Measurements from ENCODE around the gene BPIFB6.

The BPIFB6 gene

DNA sequence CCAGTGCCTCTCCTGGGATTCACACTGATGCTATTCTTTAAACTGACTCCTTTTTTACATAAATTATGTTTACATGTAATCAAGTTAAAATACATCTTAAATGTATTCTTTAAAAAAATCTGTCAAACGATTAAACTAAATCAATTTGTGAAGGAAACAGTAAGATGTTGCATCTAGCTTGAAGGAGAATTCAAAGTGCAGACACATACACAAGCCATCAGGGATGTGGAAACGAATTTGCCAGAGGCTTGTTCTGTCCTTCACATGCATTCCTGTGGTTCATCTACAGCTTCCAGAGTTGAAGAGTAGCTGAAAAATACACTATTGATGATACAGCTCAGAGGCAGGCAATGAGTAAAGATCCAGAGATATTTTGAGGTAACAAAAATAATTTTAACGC lies 15.0 kb downstream of the BPIFB6 start:
- TF ChIP-seq, protein P1, sequence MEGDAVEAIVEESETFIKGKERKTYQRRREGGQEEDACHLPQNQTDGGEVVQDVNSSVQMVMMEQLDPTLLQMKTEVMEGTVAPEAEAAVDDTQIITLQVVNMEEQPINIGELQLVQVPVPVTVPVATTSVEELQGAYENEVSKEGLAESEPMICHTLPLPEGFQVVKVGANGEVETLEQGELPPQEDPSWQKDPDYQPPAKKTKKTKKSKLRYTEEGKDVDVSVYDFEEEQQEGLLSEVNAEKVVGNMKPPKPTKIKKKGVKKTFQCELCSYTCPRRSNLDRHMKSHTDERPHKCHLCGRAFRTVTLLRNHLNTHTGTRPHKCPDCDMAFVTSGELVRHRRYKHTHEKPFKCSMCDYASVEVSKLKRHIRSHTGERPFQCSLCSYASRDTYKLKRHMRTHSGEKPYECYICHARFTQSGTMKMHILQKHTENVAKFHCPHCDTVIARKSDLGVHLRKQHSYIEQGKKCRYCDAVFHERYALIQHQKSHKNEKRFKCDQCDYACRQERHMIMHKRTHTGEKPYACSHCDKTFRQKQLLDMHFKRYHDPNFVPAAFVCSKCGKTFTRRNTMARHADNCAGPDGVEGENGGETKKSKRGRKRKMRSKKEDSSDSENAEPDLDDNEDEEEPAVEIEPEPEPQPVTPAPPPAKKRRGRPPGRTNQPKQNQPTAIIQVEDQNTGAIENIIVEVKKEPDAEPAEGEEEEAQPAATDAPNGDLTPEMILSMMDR (IDR thresholded peaks at IDR 0.05; ENCODE audit: low read depth, low read length, missing control alignments), result no peak
- H3K4me3 ChIP-seq (ENCODE audit: low read depth, low read length), result no peak overlapping the region
- in situ Hi-C loops (cut with HindIII; ENCODE audit: low sequenced_read_pairs), result no loop called here
- DNase-seq (ENCODE audit: low read depth), result no peak

DNA sequence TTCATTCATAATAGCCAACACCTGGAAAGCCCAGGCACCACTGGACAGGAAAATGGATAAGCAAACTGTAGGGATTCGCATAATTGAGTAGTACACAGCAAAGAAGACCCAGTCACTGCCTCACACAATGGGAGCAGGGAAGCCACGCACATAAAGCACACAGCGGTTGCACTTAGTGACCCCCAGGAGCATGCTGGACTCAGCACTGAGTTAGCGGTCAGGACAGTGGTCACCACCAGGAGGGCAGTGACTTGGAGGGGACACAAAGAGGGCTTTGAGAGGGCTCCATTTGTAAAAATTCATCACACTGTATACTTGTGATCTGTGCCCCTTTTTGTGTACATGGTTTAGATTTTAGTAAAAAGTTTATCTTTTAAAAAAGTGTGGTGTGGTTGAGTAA lies 19.9 kb downstream of the BPIFB6 start:
- in situ Hi-C loops (cut with HindIII; ENCODE audit: low sequenced_read_pairs), result no loop called here
- no peak overlapping the region for H3K4me3 ChIP-seq (ENCODE audit: low read depth, low read length)
- no peak for DNase-seq (ENCODE audit: low read depth)
- TF ChIP-seq, protein P1 (IDR thresholded peaks at IDR 0.05; ENCODE audit: low read depth, low read length, missing control alignments), result no peak

DNA sequence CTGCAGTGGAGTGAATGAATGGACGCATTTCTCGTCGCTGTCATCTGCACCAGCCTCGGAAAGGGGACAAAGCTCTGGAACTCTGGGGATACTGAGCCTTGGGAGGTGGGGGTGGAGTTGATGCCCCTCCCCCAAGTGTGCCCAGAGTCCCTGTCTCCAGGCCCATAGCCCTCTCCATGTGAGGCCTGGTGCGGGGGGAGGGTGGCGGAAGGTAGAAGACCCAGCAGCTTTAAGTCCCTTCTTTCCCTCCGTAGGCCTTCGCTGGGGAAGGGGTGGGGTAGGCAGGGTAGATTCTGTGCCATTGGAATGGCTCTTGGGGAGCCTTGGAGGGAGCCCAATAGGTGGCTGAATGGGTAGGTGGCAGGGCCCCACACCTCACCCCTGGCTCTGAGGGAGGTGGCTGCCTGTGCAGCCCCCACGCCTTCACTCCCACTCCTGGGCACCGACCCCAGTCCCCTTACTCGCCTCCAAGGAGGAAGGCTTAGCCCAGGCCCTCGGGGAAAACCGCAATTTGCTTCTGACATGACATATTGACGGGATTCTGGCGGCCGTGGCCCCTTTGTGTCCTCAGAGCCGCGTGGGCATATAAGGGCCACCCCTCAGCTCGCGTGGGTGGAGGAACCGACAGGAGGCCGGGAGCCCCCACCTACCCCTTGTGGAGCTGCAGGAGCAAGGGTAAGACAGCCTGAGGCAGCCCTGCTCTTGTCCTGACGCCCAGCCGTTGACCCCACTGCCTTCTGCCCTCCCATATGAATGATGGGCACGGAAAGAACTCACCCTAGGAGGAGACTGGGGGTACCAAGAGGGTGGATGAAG lies 22.1 kb downstream of the BPIFB6 start, which contains the start of gene BPIFB3:
BPIFB3 (plus strand) TSS at position 613 of the 816 bp plus-strand sequence. CDS start 1,533 bp downstream, outside the sequence.
- no peak within 1 kb of the TSS for H3K4me3 ChIP-seq (ENCODE audit: low read depth, low read length)
- in situ Hi-C loops (cut with HindIII; ENCODE audit: low sequenced_read_pairs), result no loop called here
- no peak for DNase-seq (ENCODE audit: low read depth)
- TF ChIP-seq, protein P1 (IDR thresholded peaks at IDR 0.05; ENCODE audit: low read depth, low read length, missing control alignments), result no peak

DNA sequence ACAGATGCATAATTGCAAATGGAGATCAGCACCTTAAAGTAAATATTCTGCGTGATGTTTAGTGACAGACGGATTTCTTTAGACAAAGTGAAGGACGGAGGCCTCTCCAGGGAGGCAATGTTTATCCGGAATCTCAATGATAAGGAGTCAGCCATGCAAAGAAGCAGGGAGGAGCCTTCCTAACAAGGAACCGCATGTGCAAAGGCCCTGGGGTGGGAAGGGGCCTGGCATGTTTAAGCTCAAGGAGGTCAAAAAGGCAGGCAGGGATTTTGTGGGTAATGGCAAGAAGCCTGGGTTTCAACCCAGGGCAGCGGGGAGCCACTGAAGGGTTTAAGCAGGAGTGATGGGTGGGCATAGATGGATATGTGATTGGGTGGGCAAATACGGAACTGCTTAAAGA lies 22.9 kb downstream of the BPIFB6 start:
- no peak overlapping the region for H3K4me3 ChIP-seq (ENCODE audit: low read depth, low read length)
- in situ Hi-C loops (cut with HindIII; ENCODE audit: low sequenced_read_pairs), result no loop called here
- TF ChIP-seq, protein P1 (IDR thresholded peaks at IDR 0.05; ENCODE audit: low read depth, low read length, missing control alignments), result no peak
- DNase-seq (ENCODE audit: low read depth), result no peak

DNA sequence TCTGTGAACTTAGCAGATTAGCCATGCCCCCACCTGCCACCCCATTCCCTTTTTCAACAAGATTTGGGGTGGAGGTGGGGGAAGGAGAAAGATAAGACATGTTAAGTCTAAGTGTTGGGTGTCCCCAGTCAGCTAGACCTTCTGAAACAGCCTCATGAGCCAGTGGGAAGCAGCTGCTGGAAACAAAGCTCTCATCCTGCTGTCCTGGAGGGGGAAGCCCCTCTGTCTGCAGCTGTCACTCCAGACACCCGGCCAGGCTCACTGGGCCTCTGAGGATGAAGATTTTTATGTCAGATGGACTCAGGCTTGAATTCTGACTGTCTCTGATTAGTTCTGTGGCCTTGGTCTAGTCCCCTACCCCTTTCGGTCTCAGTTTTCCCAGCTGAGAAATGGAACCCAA lies 23.3 kb downstream of the BPIFB6 start:
- no peak overlapping the region for H3K4me3 ChIP-seq (ENCODE audit: low read depth, low read length)
- TF ChIP-seq, protein P1 (IDR thresholded peaks at IDR 0.05; ENCODE audit: low read depth, low read length, missing control alignments), result no peak
- in situ Hi-C loops (cut with HindIII; ENCODE audit: low sequenced_read_pairs), result no loop called here
- no peak for DNase-seq (ENCODE audit: low read depth)

DNA sequence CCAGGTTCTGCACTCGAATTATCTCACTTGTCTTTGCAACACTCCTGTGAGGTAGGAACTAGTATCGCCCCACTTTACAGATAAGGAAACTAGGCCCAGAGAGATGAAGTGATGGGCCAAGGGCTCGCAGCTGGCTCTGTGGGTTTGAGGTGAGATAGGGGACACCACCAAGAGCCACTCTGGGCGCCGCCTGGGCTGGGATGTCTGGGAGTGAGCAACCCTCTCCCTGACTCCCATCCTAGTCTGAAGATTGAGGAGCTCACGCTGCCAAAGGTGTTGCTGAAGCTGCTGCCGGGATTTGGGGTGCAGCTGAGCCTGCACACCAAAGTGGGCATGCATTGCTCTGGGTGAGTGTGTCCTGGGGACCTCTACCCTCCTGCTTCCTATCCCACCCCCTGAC lies 27.7 kb downstream of the BPIFB6 start:
- in situ Hi-C loops (cut with HindIII; ENCODE audit: low sequenced_read_pairs), result no loop called here
- TF ChIP-seq, protein P1 (IDR thresholded peaks at IDR 0.05; ENCODE audit: low read depth, low read length, missing control alignments), result no peak
- DNase-seq (ENCODE audit: low read depth), result no peak
- no peak overlapping the region for H3K4me3 ChIP-seq (ENCODE audit: low read depth, low read length)
